Ectodermal cell (in vitro differentiated cells): ENCODE measurements around the gene C1QTNF1.

Source experiments
- H3K27ac ChIP-seq: 2 replicates; pipeline ENCODE4 v1.7.0; 2013; ENCODE audit warnings: mild to moderate bottlenecking, low read depth, low read length; ENCODE audit not compliant: insufficient read depth, poor library complexity, severe bottlenecking
- H3K27me3 ChIP-seq: 2 replicates; pipeline ENCODE4 v1.7.0; 2013; ENCODE audit warnings: mild to moderate bottlenecking, low read length; ENCODE audit not compliant: insufficient read depth, control insufficient read depth, poor library complexity, severe bottlenecking
- H3K36me3 ChIP-seq: one replicate; pipeline ENCODE4 v1.7.0; 2013; ENCODE audit warnings: low read length; ENCODE audit not compliant: control insufficient read depth, insufficient read depth
- H3K4me1 ChIP-seq: one replicate; pipeline ENCODE4 v1.7.0; 2013; ENCODE audit warnings: low read length; ENCODE audit not compliant: control insufficient read depth, insufficient read depth
- H3K4me3 ChIP-seq: 2 replicates; pipeline ENCODE4 v1.7.0; 2013; ENCODE audit warnings: low read depth, low read length, control low read depth; ENCODE audit not compliant: insufficient read depth
- H3K9me3 ChIP-seq: 2 replicates; pipeline ENCODE4 v1.7.0; 2013; ENCODE audit warnings: mild to moderate bottlenecking, low read length, moderate library complexity; ENCODE audit not compliant: control insufficient read depth
- WGBS, 2 experiments: methylation state at CpG; one replicate each; pipeline ENCODE4 v1.1.7; 2013; ENCODE audit warnings: missing lambda C conversion rate in 2 of 2; 5-methylcytosine and 5-hydroxymethylcytosine counted together

The C1QTNF1 gene

GRCh38 chr17:79000396-79001189, 23.4 kb upstream of the C1QTNF1 start:
- Histone ChIP-seq H3K9me3 (no peaks in the 10 kb centered on the region), H3K4me1 (peaks cover 7% of the 10 kb centered on the region), H3K27me3 (no peaks in the 10 kb centered on the region), H3K4me3 (no peak overlapping the region), H3K36me3 (peaks cover 13% of the 10 kb centered on the region), H3K27ac (no peak overlapping the region)
- 92 to 94% methylated on average over 25 of the region's 25 CpGs for WGBS, 2 experiments

GRCh38 chr17:79001190-79002020, 22.6 kb upstream of the C1QTNF1 start:
- Histone ChIP-seq H3K27ac (no peak overlapping the region), H3K9me3 (no peaks in the 10 kb centered on the region), H3K4me3 (no peak overlapping the region), H3K36me3 (peaks cover 5% of the 10 kb centered on the region), H3K27me3 (no peaks in the 10 kb centered on the region), H3K4me1 (peaks cover 7% of the 10 kb centered on the region)
- WGBS, 2 experiments: 84 to 87% methylated on average over 19 of the region's 19 CpGs

GRCh38 chr17:79002291-79002690, 21.7 kb upstream of the C1QTNF1 start:
- H3K27me3 ChIP-seq: peaks cover 2% of the 10 kb centered on the region
- peaks cover 7% of the 10 kb centered on the region for H3K4me1 ChIP-seq
- WGBS, 2 experiments: 88 to 91% methylated on average over 13 to 14 of the region's 14 CpGs
- H3K4me3 ChIP-seq: no peak overlapping the region
- H3K27ac ChIP-seq: no peak overlapping the region
- H3K36me3 ChIP-seq: no peaks in the 10 kb centered on the region
- no peaks in the 10 kb centered on the region for H3K9me3 ChIP-seq

GRCh38 chr17:79002796-79003593, 21.0 kb upstream of the C1QTNF1 start:
- 80 to 81% methylated on average over 20 of the region's 20 CpGs for WGBS, 2 experiments
- H3K27me3 ChIP-seq: peaks cover 5% of the 10 kb centered on the region
- H3K27ac ChIP-seq: no peak overlapping the region
- no peaks in the 10 kb centered on the region for H3K36me3 ChIP-seq
- peaks cover 7% of the 10 kb centered on the region for H3K4me1 ChIP-seq
- no peak overlapping the region for H3K4me3 ChIP-seq
- no peaks in the 10 kb centered on the region for H3K9me3 ChIP-seq

- H3K27ac ChIP-seq: no peak overlapping the region
- H3K9me3 ChIP-seq: no peaks in the 10 kb centered on the region
- peaks cover 7% of the 10 kb centered on the region for H3K4me1 ChIP-seq
- 60 to 62% methylated on average over 3 of the region's 3 CpGs for WGBS, 2 experiments
- peaks cover 5% of the 10 kb centered on the region for H3K27me3 ChIP-seq
- H3K36me3 ChIP-seq: no peaks in the 10 kb centered on the region
- H3K4me3 ChIP-seq: no peak overlapping the region
Measured at GRCh38 chr17:79003661-79004411, 20.1 kb upstream of the C1QTNF1 start.

- peaks cover 5% of the 10 kb centered on the region for H3K27me3 ChIP-seq
- no peak overlapping the region for H3K27ac ChIP-seq
- 90 to 91% methylated on average over 12 of the region's 12 CpGs for WGBS, 2 experiments
- peaks cover 12% of the 10 kb centered on the region for H3K4me1 ChIP-seq
- no peaks in the 10 kb centered on the region for H3K9me3 ChIP-seq
- no peak overlapping the region for H3K4me3 ChIP-seq
- H3K36me3 ChIP-seq: no peaks in the 10 kb centered on the region
Measured at GRCh38 chr17:79005063-79005861, 18.7 kb upstream of the C1QTNF1 start.

GRCh38 chr17:79006046-79006445, 17.9 kb upstream of the C1QTNF1 start:
- H3K4me3 ChIP-seq: no peak overlapping the region
- H3K27ac ChIP-seq: no peak overlapping the region
- H3K4me1 ChIP-seq: peaks cover 12% of the 10 kb centered on the region
- no peaks in the 10 kb centered on the region for H3K9me3 ChIP-seq
- H3K27me3 ChIP-seq: peaks cover 5% of the 10 kb centered on the region
- WGBS, 2 experiments: 84 to 87% methylated on average over 8 of the region's 8 CpGs
- H3K36me3 ChIP-seq: no peaks in the 10 kb centered on the region

- Histone ChIP-seq H3K4me3 (no peak overlapping the region), H3K4me1 (peaks cover 12% of the 10 kb centered on the region), H3K27me3 (peaks cover 5% of the 10 kb centered on the region), H3K27ac (no peak overlapping the region), H3K9me3 (no peaks in the 10 kb centered on the region), H3K36me3 (no peaks in the 10 kb centered on the region)
- WGBS, 2 experiments: 67 to 72% methylated on average over 19 of the region's 19 CpGs
Measured at GRCh38 chr17:79006794-79007503, 17.0 kb upstream of the C1QTNF1 start.
